ENCODE data around the gene SRSF12.

- TF ChIP-seq GATAD2A (IDR thresholded peaks at IDR 0.05): no peak
- TF ChIP-seq RCOR1 (IDR thresholded peaks at IDR 0.05; ENCODE audit: borderline replicate concordance in 1 of 2, low read depth in 2 of 2, low read length in 2 of 2): no peak
- no peak for TF ChIP-seq MAFF (IDR thresholded peaks at IDR 0.05; ENCODE audit: low read length)
- no peak for TF ChIP-seq CBX5 (IDR thresholded peaks at IDR 0.05; ENCODE audit: borderline replicate concordance, low read depth)
- no peak for TF ChIP-seq TEAD1 (CRISPR knock-in tag; IDR thresholded peaks at IDR 0.05)
- no peak for TF ChIP-seq PBX2 (CRISPR knock-in tag; IDR thresholded peaks at IDR 0.05; ENCODE audit: low read depth)
- no peak for TF ChIP-seq PBX2 (tag; conservative IDR thresholded peaks at IDR 0.05; ENCODE audit: low read depth)
- no peak for TF ChIP-seq LARP7 (IDR thresholded peaks at IDR 0.05)
- TF ChIP-seq KAT7 (CRISPR knock-in tag; IDR thresholded peaks at IDR 0.05; ENCODE audit: borderline replicate concordance): no peak
- no peak for TF ChIP-seq ZNF311 (CRISPR knock-in tag; IDR thresholded peaks at IDR 0.05)
- no peak for TF ChIP-seq ZNF274 (IDR thresholded peaks at IDR 0.05; ENCODE audit: borderline replicate concordance, low read depth, low read length)
- no peak for TF ChIP-seq CTCF (IDR thresholded peaks at IDR 0.05 in 2 of 3, conservative IDR thresholded peaks at IDR 0.05 in 1 of 3; ENCODE audit: insufficient read depth in 2 of 3, low read depth in 1 of 3, low read length in 3 of 3)
- TF ChIP-seq ERF (CRISPR knock-in tag; IDR thresholded peaks at IDR 0.05): no peak
These were observed 32.3 kb downstream of the SRSF12 start for GRCh38 chr6:89085409-89086205.

All from K562 (cell line).